Tibial nerve (tissue), 4 donors: ENCODE results near the gene MED14. TPM values are rescaled to one million over a fixed set of nuclear protein-coding genes. Genes with fewer than 3 reads are reported as not detected.
"Not testable (repeated sequence)": the region's sequence is repeated elsewhere in the genome, so short reads cannot be mapped to it uniquely, and the experiment has no call there.

Experiments used
- DNase-seq, 2 donors: peaks; one replicate each; pipeline ENCODE4 v3.0.0-alpha.2; 2019; ENCODE audit warnings: low spot score in 2 of 2
- H3K27ac ChIP-seq, 4 donors: fragments of 200-600 bp; sonication (generic) in 3 of 4; one replicate each; pipeline ENCODE4 v1.5.1; 2017 to 2019; ENCODE audit warnings: mild to moderate bottlenecking in 1 of 4
- H3K27me3 ChIP-seq, 2 donors: fragments of 200-600 bp; sonication (generic) in 1 of 2; one replicate each; pipeline versions ENCODE4 v1.5.1 to v1.6.0; 2017 to 2019
- H3K36me3 ChIP-seq, 3 donors: fragments of 200-600 bp; sonication (generic); one replicate each; pipeline ENCODE4 v1.5.1; 2018 to 2019
- H3K4me1 ChIP-seq, 4 donors: fragments of 200-600 bp; sonication (generic) in 3 of 4; one replicate each; pipeline ENCODE4 v1.5.1; 2017 to 2019
- H3K4me3 ChIP-seq, 4 donors: fragments of 200-600 bp; sonication (generic) in 3 of 4; one replicate each; pipeline ENCODE4 v1.5.1; 2017 to 2019; ENCODE audit warnings: mild to moderate bottlenecking in 1 of 4, moderate library complexity in 1 of 4
- H3K9me3 ChIP-seq, 4 donors: fragments of 200-600 bp; sonication (generic) in 3 of 4; one replicate each; pipeline ENCODE4 v1.5.1; 2017 to 2019
- EP300 ChIP-seq, 2 donors: sonication (generic); formaldehyde crosslinking; IDR thresholded peaks; one replicate each; pipeline ENCODE4 v1.6.1; 2017; ENCODE audit warnings: antibody characterized with exemption in 2 of 2, mild to moderate bottlenecking in 1 of 2
- POLR2A ChIP-seq, 2 donors: fragments of 450-650 bp; IDR thresholded peaks; one replicate each; pipeline ENCODE4 v1.6.1; 2017; ENCODE audit warnings: antibody characterized with exemption in 2 of 2, mild to moderate bottlenecking in 2 of 2, moderate library complexity in 2 of 2
- WGBS, 2 donors: methylation state at CpG; one replicate each; pipeline ENCODE4 v1.1.5; 2018; 5-methylcytosine and 5-hydroxymethylcytosine counted together
- total RNA-seq, 4 donors: library from RNA; depleted of rRNA; stranded (reverse); fragments of >200 nt; gene quantifications; one replicate each; pipeline ENCODE4 v1.1.0, GENCODE V29; 2016
- TF ChIP-seq, protein P1 (sequence below), 5 experiments: fragments of 200-600 bp in 3 of 5; fragments of 450-650 bp in 2 of 5; sonication (generic) in 3 of 5; IDR thresholded peaks; one replicate each; pipeline ENCODE4 v1.5.1; 2016 to 2019; ENCODE audit warnings: antibody characterized with exemption in 5 of 5, mild to moderate bottlenecking in 3 of 5, moderate library complexity in 2 of 5

The MED14 gene
- total RNA-seq, 4 donors from 2014 or later = 32.7 to 58.2 (median 40.8) TPM

- H3K27ac ChIP-seq = no peak overlapping the region
- no peak for DNase-seq
- H3K4me1 ChIP-seq = peaks cover 0 to 7% (median 0%) of the 10 kb centered on the region in 4 donors
- H3K36me3 ChIP-seq = no peaks in the 10 kb centered on the region
- no peak overlapping the region for H3K4me3 ChIP-seq
- 83 to 100% methylated on average over 1 to 6 of the region's 6 CpGs for WGBS, 2 donors
- no peaks in the 10 kb centered on the region for H3K9me3 ChIP-seq
- TF ChIP-seq, protein P1, sequence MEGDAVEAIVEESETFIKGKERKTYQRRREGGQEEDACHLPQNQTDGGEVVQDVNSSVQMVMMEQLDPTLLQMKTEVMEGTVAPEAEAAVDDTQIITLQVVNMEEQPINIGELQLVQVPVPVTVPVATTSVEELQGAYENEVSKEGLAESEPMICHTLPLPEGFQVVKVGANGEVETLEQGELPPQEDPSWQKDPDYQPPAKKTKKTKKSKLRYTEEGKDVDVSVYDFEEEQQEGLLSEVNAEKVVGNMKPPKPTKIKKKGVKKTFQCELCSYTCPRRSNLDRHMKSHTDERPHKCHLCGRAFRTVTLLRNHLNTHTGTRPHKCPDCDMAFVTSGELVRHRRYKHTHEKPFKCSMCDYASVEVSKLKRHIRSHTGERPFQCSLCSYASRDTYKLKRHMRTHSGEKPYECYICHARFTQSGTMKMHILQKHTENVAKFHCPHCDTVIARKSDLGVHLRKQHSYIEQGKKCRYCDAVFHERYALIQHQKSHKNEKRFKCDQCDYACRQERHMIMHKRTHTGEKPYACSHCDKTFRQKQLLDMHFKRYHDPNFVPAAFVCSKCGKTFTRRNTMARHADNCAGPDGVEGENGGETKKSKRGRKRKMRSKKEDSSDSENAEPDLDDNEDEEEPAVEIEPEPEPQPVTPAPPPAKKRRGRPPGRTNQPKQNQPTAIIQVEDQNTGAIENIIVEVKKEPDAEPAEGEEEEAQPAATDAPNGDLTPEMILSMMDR (IDR thresholded peaks at IDR 0.05) = no peak
- TF ChIP-seq EP300 (IDR thresholded peaks at IDR 0.05) = no peak
- peaks cover 0 to 39% of the 10 kb centered on the region in 2 donors for H3K27me3 ChIP-seq
These were observed 11.2 kb upstream of the MED14 start for GRCh38 chrX:40746521-40746920.

DNA sequence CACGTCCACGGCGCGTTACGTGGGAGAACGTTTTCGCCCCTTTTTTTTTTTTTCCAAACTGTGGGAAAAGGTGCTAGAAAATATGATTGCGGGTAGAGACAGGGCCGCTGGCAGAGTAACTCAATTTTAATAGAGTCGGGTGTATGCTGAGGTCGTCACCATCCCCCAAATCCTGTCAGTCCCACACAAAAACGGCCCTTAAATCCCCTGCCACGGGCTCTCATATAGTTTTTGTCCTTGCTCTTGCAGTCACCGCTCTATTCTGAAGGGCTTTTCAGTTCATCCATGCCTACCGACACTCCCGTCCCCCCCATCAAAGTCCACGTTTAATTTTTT lies 796 bp upstream of the MED14 start:
- TF ChIP-seq, protein P1 (IDR thresholded peaks at IDR 0.05) = no peak
- TF ChIP-seq EP300 (IDR thresholded peaks at IDR 0.05) (no peak), POLR2A (IDR thresholded peaks at IDR 0.05) (no peak)
- DNase-seq = no peak
- Histone ChIP-seq H3K36me3 (no peaks in the 10 kb centered on the region), H3K27ac (peak overlapping the region; percentile 90 to 96 (median 96)), H3K4me1 (peaks cover 0 to 18% (median 1%) of the 10 kb centered on the region in 4 donors), H3K27me3 (peaks cover 0 to 8% of the 10 kb centered on the region in 2 donors), H3K9me3 (no peaks in the 10 kb centered on the region), H3K4me3 (peak overlapping the region; percentile 73 to 85 (median 76))
- 0 to 8% methylated on average over 17 of the region's 17 CpGs for WGBS, 2 donors

GRCh38 chrX:40734971-40735324 lies 394 bp downstream of the MED14 start:
- WGBS, 2 donors = 4 to 8% methylated on average over 2 to 9 of the region's 20 CpGs
- Histone ChIP-seq H3K4me1 (peaks cover 0 to 28% (median 1%) of the 10 kb centered on the region in 4 donors), H3K27ac (peak overlapping the region; percentile 90 to 96 (median 96)), H3K27me3 (peaks cover 0 to 13% of the 10 kb centered on the region in 2 donors), H3K36me3 (no peaks in the 10 kb centered on the region), H3K4me3 (peak overlapping the region; percentile 73 to 85 (median 76)), H3K9me3 (no peaks in the 10 kb centered on the region)
- DNase-seq = no peak
- TF ChIP-seq EP300 (IDR thresholded peaks at IDR 0.05) = no peak
- TF ChIP-seq, protein P1 (IDR thresholded peaks at IDR 0.05) = no peak
- no peak for TF ChIP-seq POLR2A (IDR thresholded peaks at IDR 0.05)

DNA sequence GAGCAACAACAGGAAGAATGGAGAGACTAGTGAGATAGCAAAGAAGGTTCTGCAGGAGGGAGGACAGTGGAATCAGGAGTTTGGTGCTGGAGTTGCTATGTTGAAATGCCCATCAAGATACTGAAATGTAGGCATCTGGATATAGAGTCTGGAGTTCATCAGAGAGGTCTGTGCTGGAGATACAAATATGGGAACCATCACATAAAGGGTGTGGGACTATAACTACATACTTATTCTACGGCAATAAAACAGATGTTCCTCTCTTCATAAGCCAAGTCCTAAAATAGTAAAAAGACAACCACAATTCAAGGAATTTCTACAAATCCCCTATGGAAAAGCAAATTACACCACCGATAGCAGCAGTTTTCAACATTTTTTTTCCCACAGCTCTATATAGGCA lies 1.6 kb downstream of the MED14 start:
- no peak overlapping the region for H3K27ac ChIP-seq
- H3K9me3 ChIP-seq = no peaks in the 10 kb centered on the region
- no peak for TF ChIP-seq EP300 (IDR thresholded peaks at IDR 0.05)
- TF ChIP-seq, protein P1 (IDR thresholded peaks at IDR 0.05) = no peak
- TF ChIP-seq POLR2A (IDR thresholded peaks at IDR 0.05) = no peak
- peaks cover 0 to 34% (median 1%) of the 10 kb centered on the region in 4 donors for H3K4me1 ChIP-seq
- DNase-seq = no peak
- 8 to 40% methylated on average over 2 of the region's 2 CpGs for WGBS, 2 donors
- H3K36me3 ChIP-seq = no peaks in the 10 kb centered on the region
- H3K27me3 ChIP-seq = peaks cover 0 to 17% of the 10 kb centered on the region in 2 donors
- H3K4me3 ChIP-seq = peak overlapping the region in 1 of 4 donors; percentile 85

GRCh38 chrX:40732499-40732898 lies 2.8 kb downstream of the MED14 start:
- H3K4me3 ChIP-seq, H3K9me3 ChIP-seq, H3K27ac ChIP-seq, H3K36me3 ChIP-seq, DNase-seq: not testable (repeated sequence)
- peaks cover 0 to 17% of the 10 kb centered on the region in 2 donors for H3K27me3 ChIP-seq
- H3K4me1 ChIP-seq = peaks cover 0 to 34% (median 1%) of the 10 kb centered on the region in 4 donors
- 90 to 91% methylated on average over 5 of the region's 5 CpGs for WGBS, 2 donors
